ENCODE measurements around the gene KLRC3. TPM values are rescaled to one million over a fixed set of nuclear protein-coding genes. Genes with fewer than 3 reads are reported as not detected.
"Not testable (repeated sequence)": the region's sequence is repeated elsewhere in the genome, so short reads cannot be mapped to it uniquely, and the experiment has no call there.

Gene KLRC3
- total RNA-seq, 1 donor from 2014 or later: not detected

GRCh38 chr12:10454531-10454930 is 34.1 kb upstream of the KLRC3 start:
- intact Hi-C loops (cut with DNase I): no loop called here
- ATAC-seq (no peak), DNase-seq (no peak)
- H3K9me3 ChIP-seq: peaks cover 26% of the 10 kb centered on the region
- H3K4me3 ChIP-seq: no peak overlapping the region
- H3K4me1 ChIP-seq: no peaks in the 10 kb centered on the region
- no peaks in the 10 kb centered on the region for H3K36me3 ChIP-seq
- H3K27me3 ChIP-seq (ENCODE audit: low read depth): no peaks in the 10 kb centered on the region
- no peak for TF ChIP-seq CTCF (IDR thresholded peaks at IDR 0.05)
- no peak overlapping the region for H3K27ac ChIP-seq

GRCh38 chr12:10453156-10453555 is 32.8 kb upstream of the KLRC3 start, which contains the start of gene KLRC1:
Gene KLRC1, minus strand, starts transcription at chr12:10453377. Its CDS starts 2,221 bp downstream, at chr12:10451156.
- TF ChIP-seq CTCF (IDR thresholded peaks at IDR 0.05): no peak
- ATAC-seq: no peak
- no peaks in the 10 kb centered on the region for H3K27me3 ChIP-seq (ENCODE audit: low read depth)
- H3K4me1 ChIP-seq: no peaks in the 10 kb centered on the region
- DNase-seq: no peak
- H3K4me3 ChIP-seq: no peak within 1 kb of the TSS
- no peaks in the 10 kb centered on the region for H3K36me3 ChIP-seq
- intact Hi-C loops (cut with DNase I): no loop called here
- peaks cover 26% of the 10 kb centered on the region for H3K9me3 ChIP-seq
- no peak within 1 kb of the TSS for H3K27ac ChIP-seq

- Histone ChIP-seq H3K36me3 (no peaks in the 10 kb centered on the region), H3K4me3 (no peak overlapping the region), H3K27me3 (ENCODE audit: low read depth) (no peaks in the 10 kb centered on the region), H3K27ac (no peak overlapping the region), H3K4me1 (no peaks in the 10 kb centered on the region), H3K9me3 (no peaks in the 10 kb centered on the region)
- TF ChIP-seq CTCF (IDR thresholded peaks at IDR 0.05): no peak
- intact Hi-C loops (cut with DNase I): no loop called here
- ATAC-seq (no peak), DNase-seq (no peak)
Observed at GRCh38 chr12:10448236-10448635, 27.8 kb upstream of the KLRC3 start.

- H3K27ac ChIP-seq; H3K36me3 ChIP-seq; DNase-seq; H3K4me3 ChIP-seq; intact Hi-C loops (cut with DNase I); H3K9me3 ChIP-seq; ATAC-seq; H3K27me3 ChIP-seq (ENCODE audit: low read depth); H3K4me1 ChIP-seq: not testable (repeated sequence)
Observed at GRCh38 chr12:10446052-10446451, 25.7 kb upstream of the KLRC3 start.

- H3K27ac ChIP-seq; H3K9me3 ChIP-seq; ATAC-seq; intact Hi-C loops (cut with DNase I); H3K4me3 ChIP-seq; H3K36me3 ChIP-seq; H3K27me3 ChIP-seq (ENCODE audit: low read depth); DNase-seq; H3K4me1 ChIP-seq: not testable (repeated sequence)
Observed at GRCh38 chr12:10441144-10441543, 20.7 kb upstream of the KLRC3 start.

GRCh38 chr12:10439608-10440274 is 19.3 kb upstream of the KLRC3 start:
- H3K4me3 ChIP-seq; H3K4me1 ChIP-seq; H3K9me3 ChIP-seq; ATAC-seq; intact Hi-C loops (cut with DNase I); H3K36me3 ChIP-seq; H3K27me3 ChIP-seq (ENCODE audit: low read depth); H3K27ac ChIP-seq; DNase-seq: not testable (repeated sequence)

GRCh38 chr12:10437601-10438000 is 17.2 kb upstream of the KLRC3 start:
- DNase-seq; H3K36me3 ChIP-seq; intact Hi-C loops (cut with DNase I); ATAC-seq; H3K27ac ChIP-seq; H3K9me3 ChIP-seq; H3K4me1 ChIP-seq; H3K4me3 ChIP-seq; H3K27me3 ChIP-seq (ENCODE audit: low read depth): not testable (repeated sequence)

GRCh38 chr12:10435816-10436215 is 15.4 kb upstream of the KLRC3 start, which contains the start of gene KLRC2:
Gene KLRC2, minus strand, starts transcription at chr12:10436010. Its CDS starts 24 bp downstream, at chr12:10435986.
- H3K27ac ChIP-seq; H3K36me3 ChIP-seq; ATAC-seq; H3K9me3 ChIP-seq; DNase-seq; H3K4me3 ChIP-seq; H3K27me3 ChIP-seq (ENCODE audit: low read depth); H3K4me1 ChIP-seq; intact Hi-C loops (cut with DNase I): not testable (repeated sequence)

- H3K4me3 ChIP-seq; H3K27ac ChIP-seq; intact Hi-C loops (cut with DNase I); H3K27me3 ChIP-seq (ENCODE audit: low read depth); ATAC-seq; H3K9me3 ChIP-seq; H3K36me3 ChIP-seq; H3K4me1 ChIP-seq; DNase-seq: not testable (repeated sequence)
Observed at GRCh38 chr12:10430623-10431022, 10.2 kb upstream of the KLRC3 start.

- H3K27ac ChIP-seq; ATAC-seq; H3K4me1 ChIP-seq; H3K36me3 ChIP-seq; H3K27me3 ChIP-seq (ENCODE audit: low read depth); H3K9me3 ChIP-seq; H3K4me3 ChIP-seq; DNase-seq; intact Hi-C loops (cut with DNase I): not testable (repeated sequence)
Observed at GRCh38 chr12:10425938-10426337, 5.5 kb upstream of the KLRC3 start.

- H3K4me1 ChIP-seq; H3K27me3 ChIP-seq (ENCODE audit: low read depth); DNase-seq; H3K4me3 ChIP-seq; H3K36me3 ChIP-seq; H3K9me3 ChIP-seq; intact Hi-C loops (cut with DNase I); H3K27ac ChIP-seq; ATAC-seq: not testable (repeated sequence)
Observed at GRCh38 chr12:10424260-10424899, 4.0 kb upstream of the KLRC3 start.

Data from lower lobe of right lung (tissue), 2 donors.